Frontal cortex (tissue), 4 donors: ENCODE data around the gene KLF1. TPM values are rescaled to one million over a fixed set of nuclear protein-coding genes. Genes with fewer than 3 reads are reported as not detected.

ENCODE experiments used
- DNase-seq, 2 donors: peaks; one replicate each; pipeline ENCODE4 v3.0.0; 2012; ENCODE audit warnings: low spot score in 2 of 2
- FAIRE-seq: peaks from 2 replicates; lab custom pipeline; 2012; peaks lifted over from hg19 to GRCh38; lab: Jason Lieb, UNC
- small RNA-seq: library from RNA; depleted of rRNA; stranded (forward); fragments of <200 nt; gene quantifications from one replicate; pipeline ENCODE3, GENCODE V24; 2014
- total RNA-seq: library from RNA; depleted of rRNA; stranded (reverse); fragments of >200 nt; gene quantifications from one replicate; pipeline ENCODE4 v1.2.3, GENCODE V29; 2014
- donor health status: control.
- donor health status: control.
- donor health status: control.

Gene KLF1
- total RNA-seq, 1 donor from 2014 or later = 0.41 TPM

GRCh38 chr19:12840091-12841079 lies 46.6 kb downstream of the KLF1 start:
- FAIRE-seq (no peak), DNase-seq (no peak)

GRCh38 chr19:12838886-12839756 lies 47.9 kb downstream of the KLF1 start:
- FAIRE-seq = no peak

GRCh38 chr19:12838182-12838885 lies 48.7 kb downstream of the KLF1 start, which contains the start of gene MAST1:
MAST1 (plus strand) TSS chr19:12838515; CDS start chr19:12838573, 58 bp downstream.
- FAIRE-seq (no peak), DNase-seq (peak; percentile 85 to 90)

More at GRCh38 chr19:12838886-12839756, 47.9 kb downstream of the KLF1 start:
- no peak for DNase-seq

- FAIRE-seq (no peak), DNase-seq (no peak)
Measured at GRCh38 chr19:12837225-12837624, 49.8 kb downstream of the KLF1 start.

- FAIRE-seq (no peak), DNase-seq (no peak)
Measured at GRCh38 chr19:12836529-12836863, 50.5 kb downstream of the KLF1 start.

- DNase-seq = no peak
- FAIRE-seq = no peak
Measured at GRCh38 chr19:12834976-12835757, 51.8 kb downstream of the KLF1 start.

GRCh38 chr19:12834566-12834943 lies 52.4 kb downstream of the KLF1 start, which contains the start of gene RTBDN:
RTBDN (minus strand) TSS chr19:12834579; CDS start chr19:12829979, 4,600 bp downstream.
- no peak for FAIRE-seq
- no peak for DNase-seq

Small RNAs within 50 kb of the gene (small RNA-seq; reads per million reads assigned to genes)
- 0.51 reads per million, percentile 40 among the genes with 10 or more reads in this experiment for gene MIR5695
- gene MIR6794 = 0.10 reads per million

Other genes with a start within 250 kb of the KLF1 start
- 10.6 TPM for gene MAN2B1, start 220.5 kb downstream of the KLF1 start, total RNA-seq
- 9.0 TPM for gene WDR83, start 220.4 kb downstream of the KLF1 start, total RNA-seq
- gene DHPS, start 205.3 kb downstream of the KLF1 start, total RNA-seq = 92.9 TPM
- not detected for gene GNG14, start 199.2 kb downstream of the KLF1 start, total RNA-seq
- 6.5 TPM for gene FBXW9, start 190.6 kb downstream of the KLF1 start, total RNA-seq
- gene TNPO2, start 163.3 kb downstream of the KLF1 start, total RNA-seq = 68.5 TPM
- gene TRIR, start 152.5 kb downstream of the KLF1 start, total RNA-seq = 216 TPM
- gene GET3, start 149.7 kb downstream of the KLF1 start, total RNA-seq = 85.2 TPM
- gene BEST2, start 135.4 kb downstream of the KLF1 start, total RNA-seq = not detected
- gene HOOK2, start 111.6 kb downstream of the KLF1 start, total RNA-seq = 14.3 TPM
- gene JUNB, start 95.7 kb downstream of the KLF1 start, total RNA-seq = 16.3 TPM
- gene PRDX2, start 85.4 kb downstream of the KLF1 start, total RNA-seq = 208 TPM
- gene THSD8, start 85.1 kb downstream of the KLF1 start, total RNA-seq = 0.82 TPM
- gene RNASEH2A, start 80.6 kb downstream of the KLF1 start, total RNA-seq = 15.9 TPM
- 1.6 TPM for gene RTBDN, start 52.6 kb downstream of the KLF1 start, total RNA-seq
- gene MAST1, start 48.7 kb downstream of the KLF1 start, total RNA-seq = 47.3 TPM
- gene DNASE2, start 5.8 kb downstream of the KLF1 start, total RNA-seq = 3.3 TPM
- gene GCDH, start 4.0 kb upstream of the KLF1 start, total RNA-seq = 17.9 TPM
- gene SYCE2, start 32.1 kb upstream of the KLF1 start, total RNA-seq = 0.82 TPM
- 56.3 TPM for gene FARSA, start 46.5 kb upstream of the KLF1 start, total RNA-seq
- gene CALR, start 51.4 kb upstream of the KLF1 start, total RNA-seq = 298 TPM
- 18.3 TPM for gene RAD23A, start 58.7 kb upstream of the KLF1 start, total RNA-seq
- 21.6 TPM for gene GADD45GIP1, start 70.0 kb upstream of the KLF1 start, total RNA-seq
- under 0.01 TPM for gene DAND5, start 82.4 kb upstream of the KLF1 start, total RNA-seq
- 41.6 TPM for gene NFIX, start 108.3 kb upstream of the KLF1 start, total RNA-seq
- gene LYL1, start 215.7 kb upstream of the KLF1 start, total RNA-seq = 2.9 TPM
- gene TRMT1, start 229.5 kb upstream of the KLF1 start, total RNA-seq = 17.9 TPM
- 16.3 TPM for gene NACC1, start 231.1 kb upstream of the KLF1 start, total RNA-seq